Measurements from ENCODE around the gene PRRC2B.
"Not testable (repeated sequence)": the region's sequence is repeated elsewhere in the genome, so short reads cannot be mapped to it uniquely, and the experiment has no call there.

PRRC2B gene

GRCh38 chr9:131396099-131396479, 2.2 kb downstream of the PRRC2B start:
- Mint-ChIP-seq H3K4me1 (ENCODE audit: low read depth) (peaks cover 60% of the 10 kb centered on the region), H3K27ac (peak overlapping the region; percentile 25), H3K4me3 (peak overlapping the region; percentile 26)
- intact Hi-C loops (cut with micrococcal nuclease): loop anchor here (10.0 kb wide), 1 partner anchor 49 kb away; no protein-coding TSS in a partner anchor
- H3K9me3 Mint-ChIP-seq; H3K36me3 Mint-ChIP-seq (ENCODE audit: low read depth); H3K27me3 Mint-ChIP-seq: not testable (repeated sequence)

GRCh38 chr9:131396626-131397025, 2.7 kb downstream of the PRRC2B start:
- H3K27ac Mint-ChIP-seq: peak overlapping the region; percentile 25
- H3K4me3 Mint-ChIP-seq: no peak overlapping the region
- H3K36me3 Mint-ChIP-seq (ENCODE audit: low read depth): peaks cover 8% of the 10 kb centered on the region
- peaks cover 64% of the 10 kb centered on the region for H3K4me1 Mint-ChIP-seq (ENCODE audit: low read depth)
- H3K27me3 Mint-ChIP-seq: no peaks in the 10 kb centered on the region
- H3K9me3 Mint-ChIP-seq: no peaks in the 10 kb centered on the region
- intact Hi-C loops (cut with micrococcal nuclease): loop anchor here (10.0 kb wide), 1 partner anchor 48 kb away; no protein-coding TSS in a partner anchor

- Mint-ChIP-seq H3K27me3 (no peaks in the 10 kb centered on the region), H3K27ac (peak overlapping the region; percentile 25), H3K4me3 (peak overlapping the region; percentile 23), H3K4me1 (ENCODE audit: low read depth) (peaks cover 67% of the 10 kb centered on the region), H3K9me3 (no peaks in the 10 kb centered on the region), H3K36me3 (ENCODE audit: low read depth) (peaks cover 8% of the 10 kb centered on the region)
- intact Hi-C loops (cut with micrococcal nuclease): loop anchor here (10.0 kb wide), 1 partner anchor 48 kb away; no protein-coding TSS in a partner anchor
Measured at GRCh38 chr9:131397100-131397790, 3.4 kb downstream of the PRRC2B start.

- no peaks in the 10 kb centered on the region for H3K9me3 Mint-ChIP-seq
- H3K36me3 Mint-ChIP-seq (ENCODE audit: low read depth): peaks cover 8% of the 10 kb centered on the region
- intact Hi-C loops (cut with micrococcal nuclease): loop anchor here (10.0 kb wide), 1 partner anchor 47 kb away; no protein-coding TSS in a partner anchor
- peak overlapping the region; percentile 1 for H3K4me3 Mint-ChIP-seq
- H3K27me3 Mint-ChIP-seq: no peaks in the 10 kb centered on the region
- H3K27ac Mint-ChIP-seq: no peak overlapping the region
- H3K4me1 Mint-ChIP-seq (ENCODE audit: low read depth): peaks cover 74% of the 10 kb centered on the region
Measured at GRCh38 chr9:131398204-131398603, 4.3 kb downstream of the PRRC2B start.

GRCh38 chr9:131399972-131400371, 6.1 kb downstream of the PRRC2B start:
- H3K4me3 Mint-ChIP-seq: no peak overlapping the region
- H3K27me3 Mint-ChIP-seq: no peaks in the 10 kb centered on the region
- peaks cover 8% of the 10 kb centered on the region for H3K36me3 Mint-ChIP-seq (ENCODE audit: low read depth)
- intact Hi-C loops (cut with micrococcal nuclease): loop anchor here (10.0 kb wide), 1 partner anchor 45 kb away; no protein-coding TSS in a partner anchor
- H3K9me3 Mint-ChIP-seq: no peaks in the 10 kb centered on the region
- no peak overlapping the region for H3K27ac Mint-ChIP-seq
- H3K4me1 Mint-ChIP-seq (ENCODE audit: low read depth): peaks cover 76% of the 10 kb centered on the region

GRCh38 chr9:131400627-131401026, 6.7 kb downstream of the PRRC2B start:
- Mint-ChIP-seq H3K9me3 (no peaks in the 10 kb centered on the region), H3K27ac (no peak overlapping the region), H3K4me1 (ENCODE audit: low read depth) (peaks cover 76% of the 10 kb centered on the region), H3K4me3 (no peak overlapping the region), H3K27me3 (no peaks in the 10 kb centered on the region), H3K36me3 (ENCODE audit: low read depth) (peaks cover 8% of the 10 kb centered on the region)
- intact Hi-C loops (cut with micrococcal nuclease): no loop called here

GRCh38 chr9:131402073-131402472, 8.2 kb downstream of the PRRC2B start:
- peaks cover 76% of the 10 kb centered on the region for H3K4me1 Mint-ChIP-seq (ENCODE audit: low read depth)
- peak overlapping the region; percentile 25 for H3K27ac Mint-ChIP-seq
- H3K4me3 Mint-ChIP-seq: no peak overlapping the region
- H3K27me3 Mint-ChIP-seq: no peaks in the 10 kb centered on the region
- intact Hi-C loops (cut with micrococcal nuclease): no loop called here
- H3K9me3 Mint-ChIP-seq: no peaks in the 10 kb centered on the region
- H3K36me3 Mint-ChIP-seq (ENCODE audit: low read depth): peaks cover 8% of the 10 kb centered on the region

- peak overlapping the region; percentile 25 for H3K27ac Mint-ChIP-seq
- H3K4me3 Mint-ChIP-seq: no peak overlapping the region
- no peaks in the 10 kb centered on the region for H3K9me3 Mint-ChIP-seq
- H3K27me3 Mint-ChIP-seq: no peaks in the 10 kb centered on the region
- H3K36me3 Mint-ChIP-seq (ENCODE audit: low read depth): peaks cover 8% of the 10 kb centered on the region
- intact Hi-C loops (cut with micrococcal nuclease): no loop called here
- peaks cover 76% of the 10 kb centered on the region for H3K4me1 Mint-ChIP-seq (ENCODE audit: low read depth)
Measured at GRCh38 chr9:131402738-131403492, 9.0 kb downstream of the PRRC2B start.

GRCh38 chr9:131403493-131403773, 9.5 kb downstream of the PRRC2B start:
- Mint-ChIP-seq H3K36me3 (ENCODE audit: low read depth) (peaks cover 8% of the 10 kb centered on the region), H3K4me1 (ENCODE audit: low read depth) (peaks cover 76% of the 10 kb centered on the region), H3K9me3 (no peaks in the 10 kb centered on the region), H3K27ac (no peak overlapping the region), H3K27me3 (no peaks in the 10 kb centered on the region), H3K4me3 (no peak overlapping the region)
- intact Hi-C loops (cut with micrococcal nuclease): no loop called here

- Mint-ChIP-seq H3K4me3 (no peak overlapping the region), H3K27ac (no peak overlapping the region), H3K27me3 (no peaks in the 10 kb centered on the region), H3K4me1 (ENCODE audit: low read depth) (peaks cover 82% of the 10 kb centered on the region), H3K9me3 (no peaks in the 10 kb centered on the region), H3K36me3 (ENCODE audit: low read depth) (peaks cover 8% of the 10 kb centered on the region)
- intact Hi-C loops (cut with micrococcal nuclease): no loop called here
Measured at GRCh38 chr9:131404581-131404980, 10.7 kb downstream of the PRRC2B start.

GRCh38 chr9:131404987-131405386, 11.1 kb downstream of the PRRC2B start:
- H3K36me3 Mint-ChIP-seq (ENCODE audit: low read depth): peaks cover 9% of the 10 kb centered on the region
- H3K4me1 Mint-ChIP-seq (ENCODE audit: low read depth): peaks cover 82% of the 10 kb centered on the region
- no peak overlapping the region for H3K27ac Mint-ChIP-seq
- no peaks in the 10 kb centered on the region for H3K9me3 Mint-ChIP-seq
- intact Hi-C loops (cut with micrococcal nuclease): no loop called here
- no peak overlapping the region for H3K4me3 Mint-ChIP-seq
- H3K27me3 Mint-ChIP-seq: no peaks in the 10 kb centered on the region

- Mint-ChIP-seq H3K4me1 (ENCODE audit: low read depth) (peaks cover 82% of the 10 kb centered on the region), H3K9me3 (no peaks in the 10 kb centered on the region), H3K27me3 (no peaks in the 10 kb centered on the region), H3K27ac (no peak overlapping the region), H3K4me3 (no peak overlapping the region), H3K36me3 (ENCODE audit: low read depth) (peaks cover 13% of the 10 kb centered on the region)
- intact Hi-C loops (cut with micrococcal nuclease): no loop called here
Measured at GRCh38 chr9:131405428-131405827, 11.5 kb downstream of the PRRC2B start.

GRCh38 chr9:131405858-131406537, 12.1 kb downstream of the PRRC2B start:
- intact Hi-C loops (cut with micrococcal nuclease): no loop called here
- no peaks in the 10 kb centered on the region for H3K27me3 Mint-ChIP-seq
- H3K27ac Mint-ChIP-seq: peak overlapping the region; percentile 51
- H3K4me3 Mint-ChIP-seq: peak overlapping the region; percentile 17
- no peaks in the 10 kb centered on the region for H3K9me3 Mint-ChIP-seq
- H3K4me1 Mint-ChIP-seq (ENCODE audit: low read depth): peaks cover 85% of the 10 kb centered on the region
- peaks cover 11% of the 10 kb centered on the region for H3K36me3 Mint-ChIP-seq (ENCODE audit: low read depth)

All from dendritic cell treated with granulocyte-macrophage colony-stimulating factor and Interleukin-4, amounts not matched to agents 40 ng/mL and 50 ng/mL, for 4 days (primary cell).